SK-N-SH treated with all-trans-retinoic acid at 6 μM for 48 hours (cell line): ENCODE measurements around the gene MCM10.

Experiments
- ATAC-seq: fragments of 200-7000 bp; cut with Tn5 transposase; 3 replicates; pipeline ENCODE4 v1.9.1; 2020; ENCODE audit warnings: mild to moderate bottlenecking, moderate library complexity
- ARNTL ChIP-seq: fragments of 450-650 bp; formaldehyde crosslinking; IDR thresholded peaks from 2 replicates; pipeline ENCODE4 v1.5.0; 2020; ENCODE audit warnings: low read depth, mild to moderate bottlenecking, moderate library complexity, borderline replicate concordance
- BACH2 ChIP-seq: fragments of 250-450 bp; sonication (Bioruptor Pico); IDR thresholded peaks from 2 replicates; pipeline ENCODE4 v1.9.0; 2021; ENCODE audit warnings: mild to moderate bottlenecking, borderline replicate concordance
- CSDC2 ChIP-seq: fragments of 250-450 bp; sonication (Bioruptor Pico); IDR thresholded peaks from 2 replicates; pipeline ENCODE4 v1.5.0; 2020; ENCODE audit warnings: mild to moderate bottlenecking, moderate library complexity
- ESRRG ChIP-seq: fragments of 250-450 bp; sonication (Bioruptor Pico); IDR thresholded peaks from 2 replicates; pipeline ENCODE4 v1.6.1; 2021; ENCODE audit warnings: mild to moderate bottlenecking
- GLIS3 ChIP-seq: fragments of 250-450 bp; sonication (Bioruptor Pico); IDR thresholded peaks from 2 replicates; pipeline ENCODE4 v1.5.0; 2020; ENCODE audit warnings: mild to moderate bottlenecking, moderate library complexity
- ISL1 ChIP-seq: fragments of 250-450 bp; sonication (Bioruptor Pico); IDR thresholded peaks from 2 replicates; pipeline ENCODE4 v2.1.2; 2022; ENCODE audit warnings: mild to moderate bottlenecking, moderate library complexity
- OSR1 ChIP-seq: fragments of 250-450 bp; sonication (Bioruptor Pico); IDR thresholded peaks from 2 replicates; pipeline ENCODE4 v1.8.0; 2022; ENCODE audit warnings: moderate library complexity, mild to moderate bottlenecking, inconsistent platforms
- PPARA ChIP-seq: fragments of 250-450 bp; sonication (Bioruptor Pico); IDR thresholded peaks from 2 replicates; pipeline ENCODE4 v1.5.0; 2020; ENCODE audit warnings: mild to moderate bottlenecking, borderline replicate concordance
- RARB ChIP-seq: fragments of 250-450 bp; sonication (Bioruptor Pico); IDR thresholded peaks from 2 replicates; pipeline ENCODE4 v1.8.0; 2021; ENCODE audit warnings: mild to moderate bottlenecking, moderate library complexity
- SNAI2 ChIP-seq: fragments of 250-450 bp; sonication (Bioruptor Pico); IDR thresholded peaks from 2 replicates; pipeline ENCODE4 v1.5.0; 2020; ENCODE audit warnings: mild to moderate bottlenecking, moderate library complexity
- TCF4 ChIP-seq: fragments of 250-450 bp; sonication (Bioruptor Pico); IDR thresholded peaks from 2 replicates; pipeline ENCODE4 v1.8.0; 2021; ENCODE audit warnings: mild to moderate bottlenecking, moderate library complexity, borderline replicate concordance
- TOX ChIP-seq: fragments of 250-450 bp; sonication (Bioruptor Pico); IDR thresholded peaks from 2 replicates; pipeline ENCODE4 v1.8.0; 2021; ENCODE audit warnings: mild to moderate bottlenecking, moderate library complexity, borderline replicate concordance
- ZC3H10 ChIP-seq: fragments of 250-450 bp; sonication (Bioruptor Pico); IDR thresholded peaks from 2 replicates; pipeline ENCODE4 v1.5.1; 2021; ENCODE audit warnings: mild to moderate bottlenecking, moderate library complexity
- ZFP3 ChIP-seq: fragments of 250-450 bp; sonication (Bioruptor Pico); IDR thresholded peaks from 2 replicates; pipeline ENCODE4 v1.5.0; 2020; ENCODE audit warnings: mild to moderate bottlenecking, moderate library complexity
- ZFP30 ChIP-seq: fragments of 450-650 bp; formaldehyde crosslinking; IDR thresholded peaks from 2 replicates; pipeline ENCODE4 v1.5.0; 2022; ENCODE audit warnings: mild to moderate bottlenecking, moderate library complexity
- ZNF565 ChIP-seq: fragments of 450-650 bp; formaldehyde crosslinking; conservative IDR thresholded peaks from 2 replicates; pipeline ENCODE4 v1.5.0; 2020; ENCODE audit warnings: low read depth, mild to moderate bottlenecking, moderate library complexity
- ZNF70 ChIP-seq: fragments of 450-650 bp; formaldehyde crosslinking; IDR thresholded peaks from 2 replicates; pipeline ENCODE4 v1.5.0; 2020; ENCODE audit warnings: mild to moderate bottlenecking, moderate library complexity
- ZNF8 ChIP-seq: fragments of 450-650 bp; formaldehyde crosslinking; IDR thresholded peaks from 2 replicates; pipeline ENCODE4 v1.5.0; 2020; ENCODE audit warnings: mild to moderate bottlenecking, moderate library complexity
- TF ChIP-seq, protein P1 (sequence below): fragments of 250-450 bp; sonication (Bioruptor Pico); IDR thresholded peaks from 2 replicates; pipeline ENCODE4 v1.5.1; 2020; ENCODE audit warnings: low read depth, mild to moderate bottlenecking, moderate library complexity
- TF ChIP-seq, protein P2 (sequence below): fragments of 250-450 bp; sonication (Bioruptor Pico); IDR thresholded peaks from 2 replicates; pipeline ENCODE4 v1.5.1; 2021; ENCODE audit warnings: mild to moderate bottlenecking, moderate library complexity
- TF ChIP-seq, protein P3 (sequence below): fragments of 250-450 bp; sonication (Bioruptor Pico); IDR thresholded peaks from 2 replicates; pipeline ENCODE4 v1.8.0; 2021; ENCODE audit warnings: low read depth, mild to moderate bottlenecking, moderate library complexity, borderline replicate concordance
- TF ChIP-seq, protein P4 (sequence below): fragments of 250-450 bp; sonication (Bioruptor Pico); IDR thresholded peaks from 2 replicates; pipeline ENCODE4 v1.8.0; 2020; ENCODE audit warnings: mild to moderate bottlenecking, moderate library complexity, borderline replicate concordance
- TF ChIP-seq, protein P5 (sequence below): fragments of 250-450 bp; sonication (Bioruptor Pico); IDR thresholded peaks from 2 replicates; pipeline ENCODE4 v1.5.0; 2020; ENCODE audit warnings: mild to moderate bottlenecking, moderate library complexity

MCM10 gene

DNA sequence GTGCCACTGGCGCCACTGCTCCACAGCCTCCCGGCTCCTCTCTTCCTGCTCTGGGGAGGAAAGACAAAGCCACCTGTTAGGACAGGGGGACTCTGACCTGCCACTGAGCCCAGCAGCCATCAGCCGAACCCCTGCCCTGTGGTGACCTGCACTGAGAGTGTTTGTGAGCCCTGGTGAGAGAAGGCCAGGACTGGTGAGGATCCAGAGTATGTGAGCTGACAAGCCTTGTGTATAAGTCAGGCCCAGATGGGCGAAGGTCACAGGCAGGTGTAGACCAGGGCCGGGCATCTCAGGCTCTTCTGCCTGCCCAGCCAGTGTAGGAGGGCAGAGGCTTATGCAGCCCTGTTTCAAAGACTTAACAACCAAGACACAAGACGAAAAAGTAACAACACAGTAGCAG is 60.8 kb downstream of the MCM10 start:
- TF ChIP-seq TOX (CRISPR knock-in tag) (no peak), ZC3H10 (CRISPR knock-in tag) (no peak), RARB (CRISPR knock-in tag) (no peak), ZFP30 (CRISPR knock-in tag) (no peak), PPARA (no peak), CSDC2 (no peak), ESRRG (CRISPR knock-in tag) (no peak), GLIS3 (CRISPR knock-in tag) (no peak), BACH2 (CRISPR knock-in tag) (no peak), ZNF8 (no peak), ZNF70 (CRISPR knock-in tag) (no peak), TCF4 (CRISPR knock-in tag) (no peak), ARNTL (CRISPR knock-in tag) (no peak), ISL1 (no peak), ZNF565 (CRISPR knock-in tag) (no peak), OSR1 (CRISPR knock-in tag) (no peak)
- TF ChIP-seq, protein P1, sequence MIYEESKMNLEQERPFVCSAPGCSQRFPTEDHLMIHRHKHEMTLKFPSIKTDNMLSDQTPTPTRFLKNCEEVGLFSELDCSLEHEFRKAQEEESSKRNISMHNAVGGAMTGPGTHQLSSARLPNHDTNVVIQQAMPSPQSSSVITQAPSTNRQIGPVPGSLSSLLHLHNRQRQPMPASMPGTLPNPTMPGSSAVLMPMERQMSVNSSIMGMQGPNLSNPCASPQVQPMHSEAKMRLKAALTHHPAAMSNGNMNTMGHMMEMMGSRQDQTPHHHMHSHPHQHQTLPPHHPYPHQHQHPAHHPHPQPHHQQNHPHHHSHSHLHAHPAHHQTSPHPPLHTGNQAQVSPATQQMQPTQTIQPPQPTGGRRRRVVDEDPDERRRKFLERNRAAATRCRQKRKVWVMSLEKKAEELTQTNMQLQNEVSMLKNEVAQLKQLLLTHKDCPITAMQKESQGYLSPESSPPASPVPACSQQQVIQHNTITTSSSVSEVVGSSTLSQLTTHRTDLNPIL (CRISPR knock-in tag), result no peak
- TF ChIP-seq, protein P2, sequence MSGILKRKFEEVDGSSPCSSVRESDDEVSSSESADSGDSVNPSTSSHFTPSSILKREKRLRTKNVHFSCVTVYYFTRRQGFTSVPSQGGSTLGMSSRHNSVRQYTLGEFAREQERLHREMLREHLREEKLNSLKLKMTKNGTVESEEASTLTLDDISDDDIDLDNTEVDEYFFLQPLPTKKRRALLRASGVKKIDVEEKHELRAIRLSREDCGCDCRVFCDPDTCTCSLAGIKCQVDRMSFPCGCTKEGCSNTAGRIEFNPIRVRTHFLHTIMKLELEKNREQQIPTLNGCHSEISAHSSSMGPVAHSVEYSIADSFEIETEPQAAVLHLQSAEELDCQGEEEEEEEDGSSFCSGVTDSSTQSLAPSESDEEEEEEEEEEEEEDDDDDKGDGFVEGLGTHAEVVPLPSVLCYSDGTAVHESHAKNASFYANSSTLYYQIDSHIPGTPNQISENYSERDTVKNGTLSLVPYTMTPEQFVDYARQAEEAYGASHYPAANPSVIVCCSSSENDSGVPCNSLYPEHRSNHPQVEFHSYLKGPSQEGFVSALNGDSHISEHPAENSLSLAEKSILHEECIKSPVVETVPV (CRISPR knock-in tag), result no peak
- TF ChIP-seq, protein P3, sequence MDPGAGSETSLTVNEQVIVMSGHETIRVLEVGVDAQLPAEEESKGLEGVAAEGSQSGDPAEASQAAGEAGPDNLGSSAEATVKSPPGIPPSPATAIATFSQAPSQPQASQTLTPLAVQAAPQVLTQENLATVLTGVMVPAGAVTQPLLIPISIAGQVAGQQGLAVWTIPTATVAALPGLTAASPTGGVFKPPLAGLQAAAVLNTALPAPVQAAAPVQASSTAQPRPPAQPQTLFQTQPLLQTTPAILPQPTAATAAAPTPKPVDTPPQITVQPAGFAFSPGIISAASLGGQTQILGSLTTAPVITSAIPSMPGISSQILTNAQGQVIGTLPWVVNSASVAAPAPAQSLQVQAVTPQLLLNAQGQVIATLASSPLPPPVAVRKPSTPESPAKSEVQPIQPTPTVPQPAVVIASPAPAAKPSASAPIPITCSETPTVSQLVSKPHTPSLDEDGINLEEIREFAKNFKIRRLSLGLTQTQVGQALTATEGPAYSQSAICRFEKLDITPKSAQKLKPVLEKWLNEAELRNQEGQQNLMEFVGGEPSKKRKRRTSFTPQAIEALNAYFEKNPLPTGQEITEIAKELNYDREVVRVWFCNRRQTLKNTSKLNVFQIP (CRISPR knock-in tag), result no peak
- TF ChIP-seq, protein P4, sequence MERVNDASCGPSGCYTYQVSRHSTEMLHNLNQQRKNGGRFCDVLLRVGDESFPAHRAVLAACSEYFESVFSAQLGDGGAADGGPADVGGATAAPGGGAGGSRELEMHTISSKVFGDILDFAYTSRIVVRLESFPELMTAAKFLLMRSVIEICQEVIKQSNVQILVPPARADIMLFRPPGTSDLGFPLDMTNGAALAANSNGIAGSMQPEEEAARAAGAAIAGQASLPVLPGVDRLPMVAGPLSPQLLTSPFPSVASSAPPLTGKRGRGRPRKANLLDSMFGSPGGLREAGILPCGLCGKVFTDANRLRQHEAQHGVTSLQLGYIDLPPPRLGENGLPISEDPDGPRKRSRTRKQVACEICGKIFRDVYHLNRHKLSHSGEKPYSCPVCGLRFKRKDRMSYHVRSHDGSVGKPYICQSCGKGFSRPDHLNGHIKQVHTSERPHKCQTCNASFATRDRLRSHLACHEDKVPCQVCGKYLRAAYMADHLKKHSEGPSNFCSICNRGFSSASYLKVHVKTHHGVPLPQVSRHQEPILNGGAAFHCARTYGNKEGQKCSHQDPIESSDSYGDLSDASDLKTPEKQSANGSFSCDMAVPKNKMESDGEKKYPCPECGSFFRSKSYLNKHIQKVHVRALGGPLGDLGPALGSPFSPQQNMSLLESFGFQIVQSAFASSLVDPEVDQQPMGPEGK (CRISPR knock-in tag), result no peak
- ATAC-seq, result no peak

DNA sequence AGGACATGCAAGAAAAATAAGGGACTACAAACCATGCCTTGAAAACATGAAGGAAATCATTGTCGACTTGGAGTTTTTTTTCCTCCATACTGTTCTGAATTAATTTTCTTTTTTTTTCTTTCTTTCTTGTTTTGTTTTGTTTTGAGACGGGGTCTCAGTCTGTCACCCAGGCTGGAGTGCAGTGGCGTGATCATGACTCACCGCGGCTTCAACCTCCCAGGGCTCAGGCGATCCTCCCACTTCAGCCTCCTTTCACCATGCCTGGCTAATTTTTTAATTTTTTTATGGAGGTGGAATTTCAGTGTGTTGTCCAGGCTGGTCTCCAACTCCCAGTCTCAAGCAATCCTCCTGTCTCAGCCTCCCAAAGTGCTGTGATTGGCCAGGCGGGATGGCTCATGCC is 61.2 kb downstream of the MCM10 start:
- no peak for ATAC-seq
- TF ChIP-seq ZC3H10 (CRISPR knock-in tag) (no peak), ZFP30 (CRISPR knock-in tag) (no peak), OSR1 (CRISPR knock-in tag) (no peak), ARNTL (CRISPR knock-in tag) (no peak), BACH2 (CRISPR knock-in tag) (no peak), ISL1 (no peak), ESRRG (CRISPR knock-in tag) (no peak), SNAI2 (CRISPR knock-in tag) (no peak), RARB (CRISPR knock-in tag) (no peak), ZFP3 (CRISPR knock-in tag) (no peak), ZNF8 (no peak)
- TF ChIP-seq, protein P4 (CRISPR knock-in tag), result no peak
- TF ChIP-seq, protein P5, sequence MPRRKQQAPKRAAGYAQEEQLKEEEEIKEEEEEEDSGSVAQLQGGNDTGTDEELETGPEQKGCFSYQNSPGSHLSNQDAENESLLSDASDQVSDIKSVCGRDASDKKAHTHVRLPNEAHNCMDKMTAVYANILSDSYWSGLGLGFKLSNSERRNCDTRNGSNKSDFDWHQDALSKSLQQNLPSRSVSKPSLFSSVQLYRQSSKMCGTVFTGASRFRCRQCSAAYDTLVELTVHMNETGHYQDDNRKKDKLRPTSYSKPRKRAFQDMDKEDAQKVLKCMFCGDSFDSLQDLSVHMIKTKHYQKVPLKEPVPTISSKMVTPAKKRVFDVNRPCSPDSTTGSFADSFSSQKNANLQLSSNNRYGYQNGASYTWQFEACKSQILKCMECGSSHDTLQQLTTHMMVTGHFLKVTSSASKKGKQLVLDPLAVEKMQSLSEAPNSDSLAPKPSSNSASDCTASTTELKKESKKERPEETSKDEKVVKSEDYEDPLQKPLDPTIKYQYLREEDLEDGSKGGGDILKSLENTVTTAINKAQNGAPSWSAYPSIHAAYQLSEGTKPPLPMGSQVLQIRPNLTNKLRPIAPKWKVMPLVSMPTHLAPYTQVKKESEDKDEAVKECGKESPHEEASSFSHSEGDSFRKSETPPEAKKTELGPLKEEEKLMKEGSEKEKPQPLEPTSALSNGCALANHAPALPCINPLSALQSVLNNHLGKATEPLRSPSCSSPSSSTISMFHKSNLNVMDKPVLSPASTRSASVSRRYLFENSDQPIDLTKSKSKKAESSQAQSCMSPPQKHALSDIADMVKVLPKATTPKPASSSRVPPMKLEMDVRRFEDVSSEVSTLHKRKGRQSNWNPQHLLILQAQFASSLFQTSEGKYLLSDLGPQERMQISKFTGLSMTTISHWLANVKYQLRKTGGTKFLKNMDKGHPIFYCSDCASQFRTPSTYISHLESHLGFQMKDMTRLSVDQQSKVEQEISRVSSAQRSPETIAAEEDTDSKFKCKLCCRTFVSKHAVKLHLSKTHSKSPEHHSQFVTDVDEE (CRISPR knock-in tag), result no peak
- TF ChIP-seq, protein P2 (CRISPR knock-in tag), result no peak
- TF ChIP-seq, protein P3 (CRISPR knock-in tag), result no peak
- TF ChIP-seq, protein P1 (CRISPR knock-in tag), result no peak
